Loucy (cell line): ENCODE measurements around the gene ZNF276.

Source experiments
- H2AFZ ChIP-seq: fragments of 200-600 bp; sonication (generic); 2 replicates; pipeline ENCODE4 v1.6.0; 2016; ENCODE audit warnings: antibody characterized with exemption, mild to moderate bottlenecking, low read length, moderate library complexity
- H3F3A ChIP-seq: fragments of 200-600 bp; 2 replicates; pipeline ENCODE4 v1.6.0; 2016; ENCODE audit warnings: antibody characterized with exemption, low read depth, mild to moderate bottlenecking
- H3K27me3 ChIP-seq: fragments of 200-600 bp; sonication (generic); 2 replicates; pipeline ENCODE4 v1.6.1; 2014; ENCODE audit warnings: low read length, mild to moderate bottlenecking; ENCODE audit not compliant: insufficient read depth, poor library complexity, severe bottlenecking
- H3K36me3 ChIP-seq: fragments of 200-600 bp; sonication (generic); 2 replicates; pipeline ENCODE4 v1.6.1; 2016; ENCODE audit warnings: low read length; ENCODE audit not compliant: insufficient read depth
- H3K4me1 ChIP-seq: fragments of 200-600 bp; sonication (generic); 2 replicates; pipeline ENCODE4 v1.5.1; 2014; ENCODE audit warnings: low read length, mild to moderate bottlenecking; ENCODE audit not compliant: insufficient read depth, poor library complexity, severe bottlenecking
- H3K4me2 ChIP-seq: fragments of 200-600 bp; sonication (generic); 2 replicates; pipeline ENCODE4 v1.6.0; 2014; ENCODE audit warnings: antibody characterized with exemption, low read length, low read depth, mild to moderate bottlenecking; ENCODE audit not compliant: poor library complexity, severe bottlenecking
- H3K4me3 ChIP-seq: fragments of 200-600 bp; sonication (generic); 2 replicates; pipeline ENCODE4 v1.5.1; 2014; ENCODE audit warnings: low read length, mild to moderate bottlenecking, mixed read lengths; ENCODE audit not compliant: poor library complexity, severe bottlenecking
- H3K79me2 ChIP-seq: fragments of 200-600 bp; sonication (generic); 2 replicates; pipeline ENCODE4 v1.6.1; 2014; ENCODE audit warnings: low read length; ENCODE audit not compliant: insufficient read depth
- H3K9ac ChIP-seq: fragments of 200-600 bp; sonication (generic); 2 replicates; pipeline ENCODE4 v1.6.0; 2014; ENCODE audit warnings: mild to moderate bottlenecking, low read depth, low read length, moderate library complexity; ENCODE audit not compliant: poor library complexity, severe bottlenecking
- H3K9me2 ChIP-seq: fragments of 200-600 bp; sonication (generic); replicated peaks from 2 replicates; pipeline ENCODE4 v1.6.1; 2016; ENCODE audit warnings: low read depth, low read length, mixed read lengths
- H3K9me3 ChIP-seq: fragments of 200-600 bp; sonication (generic); 2 replicates; pipeline ENCODE4 v1.6.1; 2014; ENCODE audit warnings: mild to moderate bottlenecking, antibody characterized with exemption, low read length, low read depth; ENCODE audit not compliant: insufficient read depth
- H4K20me1 ChIP-seq: fragments of 200-600 bp; sonication (generic); 2 replicates; pipeline ENCODE4 v1.6.0; 2014; ENCODE audit warnings: antibody characterized with exemption, low read length, mild to moderate bottlenecking; ENCODE audit not compliant: insufficient read depth, poor library complexity, severe bottlenecking
- EZH2phosphoT487 ChIP-seq: fragments of 200-600 bp; IDR thresholded peaks from 2 replicates; pipeline ENCODE4 v1.6.1; 2018; ENCODE audit warnings: antibody characterized with exemption, mild to moderate bottlenecking, moderate library complexity, borderline replicate concordance
- TF ChIP-seq, protein P1 (sequence below): fragments of 200-600 bp; sonication (generic); conservative IDR thresholded peaks from 2 replicates; pipeline ENCODE4 v1.5.1; 2014; ENCODE audit warnings: mild to moderate bottlenecking, antibody characterized with exemption, low read length

ZNF276 gene

DNA sequence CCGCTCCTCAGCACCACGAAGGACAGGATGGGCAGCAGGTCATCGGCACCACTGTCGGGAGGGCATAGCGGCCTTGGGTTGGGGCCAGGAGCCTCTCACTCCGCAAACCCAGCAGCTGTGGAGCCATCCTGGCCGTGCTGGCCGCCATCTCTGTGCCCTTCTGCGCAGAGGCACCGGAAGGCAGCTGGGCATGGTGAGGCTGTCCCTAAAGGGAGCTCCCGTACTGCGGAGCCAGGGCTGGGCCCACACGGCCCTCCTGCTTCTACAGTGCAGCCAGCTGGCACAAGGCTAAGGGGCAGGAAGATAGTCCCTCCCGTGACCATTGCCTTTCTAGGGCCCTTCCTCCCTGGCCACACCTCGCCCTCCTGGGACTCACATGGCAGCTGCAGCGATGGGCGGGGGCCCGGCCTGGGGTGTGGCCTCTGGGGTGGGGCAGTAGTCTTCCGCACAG lies 12.8 kb upstream of the ZNF276 start:
- Histone ChIP-seq H2AFZ (no peak overlapping the region), H3K9me3 (no peaks in the 10 kb centered on the region), H3K27me3 (no peaks in the 10 kb centered on the region), H3K79me2 (no peaks in the 10 kb centered on the region), H3F3A (no peaks in the 10 kb centered on the region), H4K20me1 (no peaks in the 10 kb centered on the region), H3K4me2 (no peak overlapping the region), H3K9me2 (no peaks in the 10 kb centered on the region), H3K4me3 (no peak overlapping the region), H3K36me3 (no peaks in the 10 kb centered on the region), H3K4me1 (no peaks in the 10 kb centered on the region), H3K9ac (no peak overlapping the region)
- TF ChIP-seq, protein P1, sequence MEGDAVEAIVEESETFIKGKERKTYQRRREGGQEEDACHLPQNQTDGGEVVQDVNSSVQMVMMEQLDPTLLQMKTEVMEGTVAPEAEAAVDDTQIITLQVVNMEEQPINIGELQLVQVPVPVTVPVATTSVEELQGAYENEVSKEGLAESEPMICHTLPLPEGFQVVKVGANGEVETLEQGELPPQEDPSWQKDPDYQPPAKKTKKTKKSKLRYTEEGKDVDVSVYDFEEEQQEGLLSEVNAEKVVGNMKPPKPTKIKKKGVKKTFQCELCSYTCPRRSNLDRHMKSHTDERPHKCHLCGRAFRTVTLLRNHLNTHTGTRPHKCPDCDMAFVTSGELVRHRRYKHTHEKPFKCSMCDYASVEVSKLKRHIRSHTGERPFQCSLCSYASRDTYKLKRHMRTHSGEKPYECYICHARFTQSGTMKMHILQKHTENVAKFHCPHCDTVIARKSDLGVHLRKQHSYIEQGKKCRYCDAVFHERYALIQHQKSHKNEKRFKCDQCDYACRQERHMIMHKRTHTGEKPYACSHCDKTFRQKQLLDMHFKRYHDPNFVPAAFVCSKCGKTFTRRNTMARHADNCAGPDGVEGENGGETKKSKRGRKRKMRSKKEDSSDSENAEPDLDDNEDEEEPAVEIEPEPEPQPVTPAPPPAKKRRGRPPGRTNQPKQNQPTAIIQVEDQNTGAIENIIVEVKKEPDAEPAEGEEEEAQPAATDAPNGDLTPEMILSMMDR, result no peak
- TF ChIP-seq EZH2phosphoT487, result no peak

DNA sequence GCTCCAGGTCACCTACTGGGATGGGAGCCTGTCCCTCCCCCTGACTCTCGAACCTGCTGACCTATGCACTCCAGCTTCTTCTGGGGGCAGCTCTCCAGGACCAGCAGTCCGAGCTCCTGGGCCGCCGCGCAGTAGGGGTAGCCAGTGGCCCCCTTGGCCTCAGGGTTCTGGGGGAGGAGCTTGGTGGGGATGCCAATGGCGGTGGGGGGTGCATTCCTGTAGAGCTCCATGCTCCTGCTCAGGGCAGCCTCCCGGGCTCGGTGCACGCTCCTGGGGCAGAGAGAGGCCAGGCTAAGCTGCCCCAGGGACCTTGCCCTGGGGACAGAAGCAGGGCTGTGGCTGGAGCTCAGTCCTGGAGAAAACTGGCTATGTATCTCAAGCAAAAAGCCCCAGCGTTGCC lies 12.2 kb upstream of the ZNF276 start:
- no peaks in the 10 kb centered on the region for H3K4me1 ChIP-seq
- H2AFZ ChIP-seq, result no peak overlapping the region
- no peaks in the 10 kb centered on the region for H3K27me3 ChIP-seq
- no peak overlapping the region for H3K4me3 ChIP-seq
- H3K79me2 ChIP-seq, result no peaks in the 10 kb centered on the region
- no peaks in the 10 kb centered on the region for H3K9me3 ChIP-seq
- H3K9ac ChIP-seq, result no peak overlapping the region
- H3K4me2 ChIP-seq, result no peak overlapping the region
- no peaks in the 10 kb centered on the region for H3K9me2 ChIP-seq
- no peaks in the 10 kb centered on the region for H3F3A ChIP-seq
- H4K20me1 ChIP-seq, result no peaks in the 10 kb centered on the region
- no peaks in the 10 kb centered on the region for H3K36me3 ChIP-seq
- TF ChIP-seq, protein P1, result no peak
- no peak for TF ChIP-seq EZH2phosphoT487

DNA sequence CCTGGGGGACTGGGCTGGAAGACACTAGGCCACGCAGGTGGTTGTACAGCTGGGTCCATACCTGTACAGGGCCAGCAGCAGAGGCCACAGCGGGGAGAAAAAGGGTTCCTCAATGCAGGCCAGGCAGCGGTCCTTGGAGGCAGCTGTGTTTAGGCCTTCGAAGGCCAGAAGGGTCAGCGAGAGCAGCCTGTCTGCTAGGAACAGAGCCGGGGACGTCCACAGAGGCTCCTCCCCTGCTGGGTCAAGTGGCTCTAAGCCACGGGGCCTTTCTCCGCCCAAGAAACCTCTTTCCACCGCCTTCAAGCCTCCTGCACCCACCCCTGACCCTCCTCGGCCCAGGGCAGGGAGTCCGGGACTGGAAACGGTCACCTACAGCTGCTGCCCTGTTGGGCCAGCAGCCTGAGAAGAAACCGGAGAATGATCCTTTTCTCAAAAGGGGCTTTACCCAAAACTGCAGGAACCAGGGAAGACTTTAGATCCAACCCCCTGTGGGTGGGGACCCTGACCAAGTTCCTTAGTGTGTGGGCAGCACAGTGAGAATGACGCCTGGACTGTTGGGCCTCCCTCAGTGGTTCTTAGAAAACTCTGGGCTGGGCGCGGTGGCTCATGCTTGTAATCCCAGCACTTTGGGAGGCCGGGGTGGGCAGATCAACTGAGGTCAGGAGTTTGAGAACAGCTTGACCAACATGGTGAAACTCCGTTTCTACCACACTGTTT lies 11.5 kb upstream of the ZNF276 start:
- Histone ChIP-seq H3K4me3 (no peak overlapping the region), H4K20me1 (no peaks in the 10 kb centered on the region), H3K27me3 (no peaks in the 10 kb centered on the region), H3K9me2 (no peaks in the 10 kb centered on the region), H3K4me2 (no peak overlapping the region), H3F3A (no peaks in the 10 kb centered on the region), H2AFZ (no peak overlapping the region), H3K79me2 (no peaks in the 10 kb centered on the region), H3K9ac (no peak overlapping the region), H3K4me1 (no peaks in the 10 kb centered on the region), H3K36me3 (no peaks in the 10 kb centered on the region), H3K9me3 (no peaks in the 10 kb centered on the region)
- TF ChIP-seq, protein P1, result no peak
- no peak for TF ChIP-seq EZH2phosphoT487
